Loucy (cell line): ENCODE measurements around the gene RBM33.

ENCODE experiments used
- H2AFZ ChIP-seq: fragments of 200-600 bp; sonication (generic); 2 replicates; pipeline ENCODE4 v1.6.0; 2016; ENCODE audit warnings: antibody characterized with exemption, mild to moderate bottlenecking, low read length, moderate library complexity
- H3F3A ChIP-seq: fragments of 200-600 bp; 2 replicates; pipeline ENCODE4 v1.6.0; 2016; ENCODE audit warnings: antibody characterized with exemption, low read depth, mild to moderate bottlenecking
- H3K27me3 ChIP-seq: fragments of 200-600 bp; sonication (generic); 2 replicates; pipeline ENCODE4 v1.6.1; 2014; ENCODE audit warnings: low read length, mild to moderate bottlenecking; ENCODE audit not compliant: insufficient read depth, poor library complexity, severe bottlenecking
- H3K36me3 ChIP-seq: fragments of 200-600 bp; sonication (generic); 2 replicates; pipeline ENCODE4 v1.6.1; 2016; ENCODE audit warnings: low read length; ENCODE audit not compliant: insufficient read depth
- H3K4me1 ChIP-seq: fragments of 200-600 bp; sonication (generic); 2 replicates; pipeline ENCODE4 v1.5.1; 2014; ENCODE audit warnings: low read length, mild to moderate bottlenecking; ENCODE audit not compliant: insufficient read depth, poor library complexity, severe bottlenecking
- H3K4me2 ChIP-seq: fragments of 200-600 bp; sonication (generic); 2 replicates; pipeline ENCODE4 v1.6.0; 2014; ENCODE audit warnings: antibody characterized with exemption, low read length, low read depth, mild to moderate bottlenecking; ENCODE audit not compliant: poor library complexity, severe bottlenecking
- H3K4me3 ChIP-seq: fragments of 200-600 bp; sonication (generic); 2 replicates; pipeline ENCODE4 v1.5.1; 2014; ENCODE audit warnings: low read length, mild to moderate bottlenecking, mixed read lengths; ENCODE audit not compliant: poor library complexity, severe bottlenecking
- H3K79me2 ChIP-seq: fragments of 200-600 bp; sonication (generic); 2 replicates; pipeline ENCODE4 v1.6.1; 2014; ENCODE audit warnings: low read length; ENCODE audit not compliant: insufficient read depth
- H3K9ac ChIP-seq: fragments of 200-600 bp; sonication (generic); 2 replicates; pipeline ENCODE4 v1.6.0; 2014; ENCODE audit warnings: mild to moderate bottlenecking, low read depth, low read length, moderate library complexity; ENCODE audit not compliant: poor library complexity, severe bottlenecking
- H3K9me2 ChIP-seq: fragments of 200-600 bp; sonication (generic); replicated peaks from 2 replicates; pipeline ENCODE4 v1.6.1; 2016; ENCODE audit warnings: low read depth, low read length, mixed read lengths
- H3K9me3 ChIP-seq: fragments of 200-600 bp; sonication (generic); 2 replicates; pipeline ENCODE4 v1.6.1; 2014; ENCODE audit warnings: mild to moderate bottlenecking, antibody characterized with exemption, low read length, low read depth; ENCODE audit not compliant: insufficient read depth
- H4K20me1 ChIP-seq: fragments of 200-600 bp; sonication (generic); 2 replicates; pipeline ENCODE4 v1.6.0; 2014; ENCODE audit warnings: antibody characterized with exemption, low read length, mild to moderate bottlenecking; ENCODE audit not compliant: insufficient read depth, poor library complexity, severe bottlenecking
- CTCF ChIP-seq: fragments of 200-600 bp; sonication (generic); conservative IDR thresholded peaks from 2 replicates; pipeline ENCODE4 v1.5.1; 2014; ENCODE audit warnings: mild to moderate bottlenecking, antibody characterized with exemption, low read length
- EZH2phosphoT487 ChIP-seq: fragments of 200-600 bp; IDR thresholded peaks from 2 replicates; pipeline ENCODE4 v1.6.1; 2018; ENCODE audit warnings: antibody characterized with exemption, mild to moderate bottlenecking, moderate library complexity, borderline replicate concordance

Gene RBM33

GRCh38 chr7:155739538-155740143 is 95.2 kb downstream of the RBM33 start:
- Histone ChIP-seq H3K79me2 (peaks cover 21% of the 10 kb centered on the region), H3K9me3 (no peaks in the 10 kb centered on the region), H3K4me2 (no peak overlapping the region), H3K36me3 (peaks cover 93% of the 10 kb centered on the region), H4K20me1 (peaks cover 24% of the 10 kb centered on the region), H3K4me3 (no peak overlapping the region), H3K9ac (no peak overlapping the region), H3K9me2 (no peaks in the 10 kb centered on the region), H2AFZ (no peak overlapping the region), H3K27me3 (no peaks in the 10 kb centered on the region), H3F3A (no peaks in the 10 kb centered on the region), H3K4me1 (no peaks in the 10 kb centered on the region)
- TF ChIP-seq EZH2phosphoT487 (no peak), CTCF (no peak)

- Histone ChIP-seq H3K79me2 (peaks cover 8% of the 10 kb centered on the region; the same call in 1 of the 2 replicates), H2AFZ (no peak overlapping the region), H3K4me3 (no peak overlapping the region), H3K4me2 (no peak overlapping the region), H3K27me3 (no peaks in the 10 kb centered on the region), H3K9ac (no peak overlapping the region), H4K20me1 (peaks cover 10% of the 10 kb centered on the region), H3K9me2 (no peaks in the 10 kb centered on the region), H3F3A (no peaks in the 10 kb centered on the region), H3K4me1 (no peaks in the 10 kb centered on the region), H3K36me3 (peaks cover 95% of the 10 kb centered on the region), H3K9me3 (no peaks in the 10 kb centered on the region)
- TF ChIP-seq CTCF (no peak), EZH2phosphoT487 (no peak)
Observed at GRCh38 chr7:155741082-155741481, 96.6 kb downstream of the RBM33 start.

GRCh38 chr7:155741805-155742204 is 97.3 kb downstream of the RBM33 start:
- H4K20me1 ChIP-seq: peaks cover 8% of the 10 kb centered on the region
- H3K9me3 ChIP-seq: no peaks in the 10 kb centered on the region
- no peak overlapping the region for H3K4me2 ChIP-seq
- no peak overlapping the region for H3K4me3 ChIP-seq
- peaks cover 8% of the 10 kb centered on the region; the same call in 1 of the 2 replicates for H3K79me2 ChIP-seq
- H2AFZ ChIP-seq: no peak overlapping the region
- H3K9me2 ChIP-seq: no peaks in the 10 kb centered on the region
- no peaks in the 10 kb centered on the region for H3K27me3 ChIP-seq
- no peaks in the 10 kb centered on the region for H3F3A ChIP-seq
- no peak for TF ChIP-seq CTCF
- no peak for TF ChIP-seq EZH2phosphoT487
- peaks cover 98% of the 10 kb centered on the region for H3K36me3 ChIP-seq
- no peak overlapping the region for H3K9ac ChIP-seq
- no peaks in the 10 kb centered on the region for H3K4me1 ChIP-seq
